Activated CD4-positive, alpha-beta T cell treated with anti-CD3 and anti-CD28 coated beads, Interleukin-10, Interleukin-2, amounts not matched to agents 100 ng/mL and 50 ng/mL, durations not matched to agents 16 hours and 8 hours (primary cell): Measurements from ENCODE around the gene KCNJ15.
"Not testable (repeated sequence)": the region's sequence is repeated elsewhere in the genome, so short reads cannot be mapped to it uniquely, and the experiment has no call there.

ENCODE experiments used
- DNase-seq: peaks from one replicate; pipeline ENCODE4 v3.0.0-alpha.2; 2020

KCNJ15 gene

GRCh38 chr21:38244885-38245869, 11.6 kb upstream of the KCNJ15 start:
- DNase-seq = peak; percentile 86

GRCh38 chr21:38246511-38246910, 10.3 kb upstream of the KCNJ15 start:
- DNase-seq = no peak

GRCh38 chr21:38247054-38247453, 9.7 kb upstream of the KCNJ15 start:
- not testable (repeated sequence) for DNase-seq

GRCh38 chr21:38247738-38248510, 8.9 kb upstream of the KCNJ15 start:
- no peak for DNase-seq

- peak; percentile 64 for DNase-seq
These were observed 7.5 kb upstream of the KCNJ15 start for GRCh38 chr21:38249256-38249655.

- no peak for DNase-seq
These were observed 7.0 kb upstream of the KCNJ15 start for GRCh38 chr21:38249696-38250278.

- no peak for DNase-seq
These were observed 5.8 kb upstream of the KCNJ15 start for GRCh38 chr21:38250991-38251418.

GRCh38 chr21:38254970-38255369, 1.8 kb upstream of the KCNJ15 start:
- DNase-seq = no peak

GRCh38 chr21:38255571-38256117, 1.1 kb upstream of the KCNJ15 start:
- DNase-seq = no peak

- no peak for DNase-seq
These were observed 876 bp downstream of the KCNJ15 start for GRCh38 chr21:38257667-38258066.

GRCh38 chr21:38258521-38259485, 2.0 kb downstream of the KCNJ15 start:
- DNase-seq = no peak

GRCh38 chr21:38259665-38260064, 2.9 kb downstream of the KCNJ15 start:
- DNase-seq = no peak

GRCh38 chr21:38260426-38260825, 3.6 kb downstream of the KCNJ15 start:
- DNase-seq = no peak

GRCh38 chr21:38261851-38262250, 5.1 kb downstream of the KCNJ15 start:
- DNase-seq = no peak

- no peak for DNase-seq
These were observed 6.7 kb downstream of the KCNJ15 start for GRCh38 chr21:38263493-38263892.

GRCh38 chr21:38264571-38264970, 7.8 kb downstream of the KCNJ15 start:
- DNase-seq = no peak

GRCh38 chr21:38265166-38265565, 8.4 kb downstream of the KCNJ15 start:
- no peak for DNase-seq

GRCh38 chr21:38266732-38267131, 9.9 kb downstream of the KCNJ15 start:
- DNase-seq = no peak

- no peak for DNase-seq
These were observed 10.5 kb downstream of the KCNJ15 start for GRCh38 chr21:38267136-38267755.

- no peak for DNase-seq
These were observed 11.4 kb downstream of the KCNJ15 start for GRCh38 chr21:38267991-38268863.
